ENCODE measurements around the gene SALL2.

SALL2 gene

DNA sequence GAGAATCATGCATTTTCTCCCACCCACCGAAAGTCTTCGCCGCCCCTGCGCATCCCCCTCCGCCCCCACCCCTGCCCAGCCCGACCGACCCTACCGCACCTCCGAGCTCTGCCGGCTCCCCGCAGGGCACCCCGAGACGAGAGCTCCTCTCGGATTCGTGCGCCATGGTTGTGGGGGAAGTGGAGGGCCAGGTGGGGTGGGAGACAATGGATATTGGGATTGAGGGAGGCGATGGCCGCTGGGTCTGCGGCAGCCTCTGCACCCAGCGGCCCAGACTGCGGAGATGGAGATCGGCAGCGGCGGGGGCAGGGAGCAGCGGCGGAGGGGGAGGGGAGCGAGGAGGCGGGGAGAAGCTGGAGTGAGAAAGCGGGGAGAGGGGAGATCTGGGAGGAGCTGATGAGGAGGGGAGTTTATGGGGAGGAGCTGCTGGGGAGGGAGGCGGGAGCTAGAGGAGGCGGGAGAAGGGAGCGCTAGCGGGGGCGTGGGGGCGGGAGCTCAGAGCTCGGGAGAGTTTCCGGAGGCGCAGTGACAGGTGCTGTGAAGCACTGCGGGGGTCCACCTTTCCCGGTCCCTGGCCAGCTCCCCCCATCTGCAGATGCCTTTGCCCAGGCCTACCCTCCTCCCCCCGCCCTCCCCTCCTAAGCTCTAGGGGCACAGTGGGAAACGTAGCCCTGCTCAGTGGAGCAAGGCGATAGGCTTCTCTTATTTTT lies at the start of gene SALL2:
TSS of gene SALL2 (minus strand) at position 385 of the 710 bp plus-strand sequence. CDS start at position 166, 219 bp downstream.
- TF ChIP-seq CTCF (IDR thresholded peaks at IDR 0.05; ENCODE audit: low read depth, low read length, missing control alignments), result no peak
- H3K4me3 ChIP-seq (ENCODE audit: low read depth, low read length), result peak within 1 kb of the TSS; percentile 56
- no peak for DNase-seq (ENCODE audit: low read depth)

DNA sequence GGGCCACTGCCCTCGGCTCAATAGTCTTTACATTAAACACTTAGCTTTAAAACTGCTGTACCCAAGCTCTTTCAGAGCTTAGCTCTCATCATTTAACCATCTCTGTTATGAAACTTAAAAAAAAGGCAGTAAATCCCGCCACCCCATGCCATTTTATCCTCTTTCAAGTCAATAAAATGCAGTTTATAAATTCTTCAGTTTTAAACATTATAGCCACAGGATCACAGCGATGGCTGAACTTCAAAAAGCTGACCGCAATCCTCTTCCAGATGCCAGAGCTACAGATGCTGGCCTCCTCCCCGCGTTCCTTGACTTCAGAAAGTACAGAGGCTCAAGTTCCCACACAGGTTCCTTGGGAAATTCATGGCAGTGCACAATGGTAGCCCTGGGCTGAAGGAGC lies 49.5 kb upstream of the SALL2 start:
- no peak overlapping the region for H3K4me3 ChIP-seq (ENCODE audit: low read depth, low read length)
- TF ChIP-seq CTCF (IDR thresholded peaks at IDR 0.05; ENCODE audit: low read depth, low read length, missing control alignments), result no peak
- DNase-seq (ENCODE audit: low read depth), result no peak

- no peak for TF ChIP-seq CTCF (IDR thresholded peaks at IDR 0.05; ENCODE audit: low read depth, low read length, missing control alignments)
- no peak overlapping the region for H3K4me3 ChIP-seq (ENCODE audit: low read depth, low read length)
- no peak for DNase-seq (ENCODE audit: low read depth)
These were observed 46.5 kb upstream of the SALL2 start for GRCh38 chr14:21572604-21573003.

DNA sequence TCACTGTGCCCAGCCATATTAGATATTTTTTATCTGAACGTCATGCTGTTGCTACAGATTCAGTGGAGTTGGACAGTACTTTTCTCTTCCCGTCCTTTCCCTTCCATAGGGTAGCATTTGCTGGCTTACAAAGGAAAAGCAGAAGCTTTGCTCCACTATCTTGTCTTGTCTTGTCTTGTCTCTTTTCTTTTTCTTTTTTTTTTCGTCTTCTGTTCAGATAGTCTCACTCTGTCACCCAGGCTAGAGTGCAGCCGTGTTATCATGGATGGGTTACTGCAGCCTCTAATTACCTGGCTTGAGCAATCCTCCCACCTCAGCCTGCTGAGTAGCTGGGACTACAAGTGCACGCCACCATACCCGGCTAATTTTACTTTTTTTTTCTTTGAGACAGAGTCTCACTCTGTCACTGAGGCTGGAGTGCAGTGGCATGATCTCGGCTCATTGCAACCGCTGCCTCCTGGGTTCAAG lies 32.6 kb upstream of the SALL2 start:
- no peak for DNase-seq (ENCODE audit: low read depth)
- no peak for TF ChIP-seq CTCF (IDR thresholded peaks at IDR 0.05; ENCODE audit: low read depth, low read length, missing control alignments)
- no peak overlapping the region for H3K4me3 ChIP-seq (ENCODE audit: low read depth, low read length)

DNA sequence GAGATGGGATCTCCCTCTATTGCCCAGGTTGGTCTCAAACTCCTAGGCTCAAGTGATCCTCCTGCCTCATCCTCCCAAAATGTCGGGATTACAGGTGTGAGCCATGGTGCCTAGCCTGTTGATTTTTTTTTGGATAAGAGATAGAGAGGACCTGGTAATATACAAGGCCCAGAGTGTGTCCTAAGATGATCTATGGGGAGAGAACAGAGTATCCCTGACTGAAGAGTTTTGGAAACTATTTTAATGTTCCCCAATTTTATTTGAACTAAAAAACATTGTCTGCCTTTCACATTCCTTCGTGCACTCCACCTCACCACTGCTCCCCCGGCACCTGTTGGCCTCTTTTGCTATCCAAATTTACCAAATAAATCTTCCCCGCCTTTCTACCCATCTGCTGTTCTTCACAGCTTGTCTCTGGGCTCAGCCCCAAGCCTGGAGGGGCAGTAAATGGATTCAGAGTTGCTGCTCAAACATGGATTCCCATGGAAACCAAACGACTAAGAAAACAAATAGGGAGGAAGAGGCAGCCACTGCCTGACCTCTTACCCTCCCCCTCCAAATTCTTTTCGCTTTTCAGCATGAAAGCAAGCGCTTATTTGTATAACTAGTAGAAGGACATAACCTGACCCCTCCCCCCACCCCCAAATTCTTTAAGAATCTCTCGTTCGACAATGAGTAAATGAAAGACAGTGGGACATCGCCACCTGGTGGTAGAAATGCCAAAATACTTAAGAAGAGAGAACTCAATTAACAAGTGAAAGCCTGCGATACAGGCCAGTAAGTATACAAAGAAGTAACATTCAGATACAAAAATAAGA lies 31.1 kb upstream of the SALL2 start:
- TF ChIP-seq CTCF (IDR thresholded peaks at IDR 0.05; ENCODE audit: low read depth, low read length, missing control alignments), result peak; percentile 45
- DNase-seq (ENCODE audit: low read depth), result peak; percentile 73
- no peak overlapping the region for H3K4me3 ChIP-seq (ENCODE audit: low read depth, low read length)

DNA sequence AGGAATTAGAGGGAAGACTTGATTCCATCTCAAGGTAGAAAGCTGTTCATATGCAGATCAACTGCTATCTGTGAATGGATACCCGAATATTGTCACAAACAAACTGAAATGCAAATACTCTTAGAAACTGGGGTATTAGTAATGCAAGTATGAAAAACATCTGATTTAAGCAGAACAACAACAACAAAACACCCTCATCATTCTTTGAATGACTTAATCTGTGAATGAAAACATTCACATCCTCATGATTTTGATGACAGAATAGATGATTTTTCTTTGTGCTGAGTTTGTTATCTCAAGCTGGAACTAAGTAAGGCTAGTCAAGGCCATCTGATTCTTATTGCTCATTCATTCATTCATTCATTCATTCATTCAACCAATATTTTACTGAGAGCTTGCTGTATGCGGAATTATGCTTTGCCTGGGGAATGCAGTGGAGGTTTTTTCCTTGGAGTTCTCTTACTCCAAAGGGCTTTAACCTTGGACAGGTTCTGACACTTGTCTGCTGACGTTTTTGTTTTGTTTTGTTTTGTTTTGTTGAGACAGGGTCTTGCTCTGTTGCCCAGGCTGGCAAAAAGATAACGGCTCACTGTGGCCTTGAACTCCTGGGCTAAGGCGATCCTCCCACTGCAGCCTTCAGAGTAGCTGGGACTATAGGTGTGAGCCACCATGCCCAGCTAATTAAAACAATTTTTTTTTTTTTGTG lies 30.4 kb upstream of the SALL2 start:
- H3K4me3 ChIP-seq (ENCODE audit: low read depth, low read length), result no peak overlapping the region
- no peak for TF ChIP-seq CTCF (IDR thresholded peaks at IDR 0.05; ENCODE audit: low read depth, low read length, missing control alignments)
- no peak for DNase-seq (ENCODE audit: low read depth)

Measured in GM12864 (cell line).